ENCODE results near the gene CENPU.

CENPU gene, protein sequence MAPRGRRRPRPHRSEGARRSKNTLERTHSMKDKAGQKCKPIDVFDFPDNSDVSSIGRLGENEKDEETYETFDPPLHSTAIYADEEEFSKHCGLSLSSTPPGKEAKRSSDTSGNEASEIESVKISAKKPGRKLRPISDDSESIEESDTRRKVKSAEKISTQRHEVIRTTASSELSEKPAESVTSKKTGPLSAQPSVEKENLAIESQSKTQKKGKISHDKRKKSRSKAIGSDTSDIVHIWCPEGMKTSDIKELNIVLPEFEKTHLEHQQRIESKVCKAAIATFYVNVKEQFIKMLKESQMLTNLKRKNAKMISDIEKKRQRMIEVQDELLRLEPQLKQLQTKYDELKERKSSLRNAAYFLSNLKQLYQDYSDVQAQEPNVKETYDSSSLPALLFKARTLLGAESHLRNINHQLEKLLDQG

GRCh38 chr4:184733654-184734524, at the start of gene CENPU:
TSS of gene CENPU (minus strand) at chr4:184734096. CDS start at chr4:184734062, 34 bp downstream.
- H3K27ac ChIP-seq (ENCODE audit: extremely low read depth, low read depth, low read length), result peak within 1 kb of the TSS; percentile 93
- ChIA-PET POLR2A (interaction anchor here (0.5 to 2.8 kb wide), 22 partner anchors 11 to 470 kb away, joined by 3 to 24 read pairs (median 4); partner anchors contain the start of genes CASP3, IRF2, PRIMPOL and SLC25A4), CTCF (interaction anchor here (0.5 to 1.8 kb wide), 5 partner anchors 8 to 362 kb away, joined by 3 to 9 read pairs (median 4); no protein-coding TSS in a partner anchor)
- peaks cover 0 to 25% of the 10 kb centered on the region in 2 experiments; a peak in 2 of 3 replicates for H3K36me3 ChIP-seq (ENCODE audit: control insufficient read depth in 2 of 2, insufficient read depth in 1 of 2, low read length in 2 of 2)
- peak within 1 kb of the TSS; percentile 82 for H3K4me3 ChIP-seq (ENCODE audit: low read depth, low read length)
- H3K9me3 ChIP-seq (ENCODE audit: control insufficient read depth, insufficient read depth, low read depth, low read length), result no peaks in the 10 kb centered on the region
- 0 out of 2 replicates have a peak, but pooled peaks cover 2% of the 10 kb centered on the region for H3K4me1 ChIP-seq (ENCODE audit: control insufficient read depth, insufficient read depth, low read length)
- TF ChIP-seq ZNF660 (tag by site-specific recombination; IDR thresholded peaks at IDR 0.05) (peak; percentile 98), GFI1B (tag by site-specific recombination; IDR thresholded peaks at IDR 0.05) (no peak), ZNF423 (tag by site-specific recombination; IDR thresholded peaks at IDR 0.05) (no peak), KLF9 (tag by site-specific recombination; IDR thresholded peaks at IDR 0.05; ENCODE audit: low read depth) (peak; percentile 43; the same call in 1 of the 2 replicates), SP3 (tag by site-specific recombination; IDR thresholded peaks at IDR 0.05) (peak; percentile 98), ZNF791 (tag by site-specific recombination; IDR thresholded peaks at IDR 0.05) (no peak), SP2 (tag by site-specific recombination; IDR thresholded peaks at IDR 0.05) (peak; percentile 92), ZNF157 (tag by site-specific recombination; IDR thresholded peaks at IDR 0.05) (no peak), SCRT1 (tag by site-specific recombination; IDR thresholded peaks at IDR 0.05; ENCODE audit: borderline replicate concordance) (no peak), ZNF239 (tag by site-specific recombination; IDR thresholded peaks at IDR 0.05) (no peak), ZNF302 (tag by site-specific recombination; IDR thresholded peaks at IDR 0.05; ENCODE audit: low read depth) (no peak), ZNF600 (tag by site-specific recombination; IDR thresholded peaks at IDR 0.05) (peak; percentile 68), GLIS1 (tag by site-specific recombination; IDR thresholded peaks at IDR 0.05) (peak; percentile 56; the same call in 1 of the 2 replicates), ELK4 (IDR thresholded peaks at IDR 0.05; ENCODE audit: borderline replicate concordance, low read depth, low read length) (no peak), ZFP69B (tag by site-specific recombination; IDR thresholded peaks at IDR 0.05) (peak; percentile 97), ZNF785 (tag by site-specific recombination; IDR thresholded peaks at IDR 0.05) (peak; percentile 79; the same call in 1 of the 2 replicates), CTCF (tag by site-specific recombination; IDR thresholded peaks at IDR 0.05) (0 out of 2 replicates have a peak, but pooled peaks have one; percentile 22), ZNF792 (tag by site-specific recombination; IDR thresholded peaks at IDR 0.05) (no peak), ZNF843 (tag by site-specific recombination; IDR thresholded peaks at IDR 0.05) (peak; percentile 83), ZNF629 (tag by site-specific recombination; IDR thresholded peaks at IDR 0.05) (peak; percentile 83), ZNF692 (tag by site-specific recombination; IDR thresholded peaks at IDR 0.05) (peak; percentile 98), ZNF114 (tag by site-specific recombination; IDR thresholded peaks at IDR 0.05) (no peak), ZNF707 (tag by site-specific recombination; IDR thresholded peaks at IDR 0.05) (no peak)
- TF ChIP-seq, protein P1, sequence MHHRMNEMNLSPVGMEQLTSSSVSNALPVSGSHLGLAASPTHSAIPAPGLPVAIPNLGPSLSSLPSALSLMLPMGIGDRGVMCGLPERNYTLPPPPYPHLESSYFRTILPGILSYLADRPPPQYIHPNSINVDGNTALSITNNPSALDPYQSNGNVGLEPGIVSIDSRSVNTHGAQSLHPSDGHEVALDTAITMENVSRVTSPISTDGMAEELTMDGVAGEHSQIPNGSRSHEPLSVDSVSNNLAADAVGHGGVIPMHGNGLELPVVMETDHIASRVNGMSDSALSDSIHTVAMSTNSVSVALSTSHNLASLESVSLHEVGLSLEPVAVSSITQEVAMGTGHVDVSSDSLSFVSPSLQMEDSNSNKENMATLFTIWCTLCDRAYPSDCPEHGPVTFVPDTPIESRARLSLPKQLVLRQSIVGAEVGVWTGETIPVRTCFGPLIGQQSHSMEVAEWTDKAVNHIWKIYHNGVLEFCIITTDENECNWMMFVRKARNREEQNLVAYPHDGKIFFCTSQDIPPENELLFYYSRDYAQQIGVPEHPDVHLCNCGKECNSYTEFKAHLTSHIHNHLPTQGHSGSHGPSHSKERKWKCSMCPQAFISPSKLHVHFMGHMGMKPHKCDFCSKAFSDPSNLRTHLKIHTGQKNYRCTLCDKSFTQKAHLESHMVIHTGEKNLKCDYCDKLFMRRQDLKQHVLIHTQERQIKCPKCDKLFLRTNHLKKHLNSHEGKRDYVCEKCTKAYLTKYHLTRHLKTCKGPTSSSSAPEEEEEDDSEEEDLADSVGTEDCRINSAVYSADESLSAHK (tag by site-specific recombination; IDR thresholded peaks at IDR 0.05), result peak; percentile 27; the same call in 1 of the 2 replicates
- TF ChIP-seq, protein P2, sequence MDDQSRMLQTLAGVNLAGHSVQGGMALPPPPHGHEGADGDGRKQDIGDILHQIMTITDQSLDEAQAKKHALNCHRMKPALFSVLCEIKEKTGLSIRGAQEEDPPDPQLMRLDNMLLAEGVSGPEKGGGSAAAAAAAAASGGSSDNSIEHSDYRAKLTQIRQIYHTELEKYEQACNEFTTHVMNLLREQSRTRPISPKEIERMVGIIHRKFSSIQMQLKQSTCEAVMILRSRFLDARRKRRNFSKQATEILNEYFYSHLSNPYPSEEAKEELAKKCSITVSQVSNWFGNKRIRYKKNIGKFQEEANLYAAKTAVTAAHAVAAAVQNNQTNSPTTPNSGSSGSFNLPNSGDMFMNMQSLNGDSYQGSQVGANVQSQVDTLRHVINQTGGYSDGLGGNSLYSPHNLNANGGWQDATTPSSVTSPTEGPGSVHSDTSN (CRISPR knock-in tag; IDR thresholded peaks at IDR 0.05), result 0 out of 2 replicates have a peak, but pooled peaks have one; percentile 87
- TF ChIP-seq, protein P3, sequence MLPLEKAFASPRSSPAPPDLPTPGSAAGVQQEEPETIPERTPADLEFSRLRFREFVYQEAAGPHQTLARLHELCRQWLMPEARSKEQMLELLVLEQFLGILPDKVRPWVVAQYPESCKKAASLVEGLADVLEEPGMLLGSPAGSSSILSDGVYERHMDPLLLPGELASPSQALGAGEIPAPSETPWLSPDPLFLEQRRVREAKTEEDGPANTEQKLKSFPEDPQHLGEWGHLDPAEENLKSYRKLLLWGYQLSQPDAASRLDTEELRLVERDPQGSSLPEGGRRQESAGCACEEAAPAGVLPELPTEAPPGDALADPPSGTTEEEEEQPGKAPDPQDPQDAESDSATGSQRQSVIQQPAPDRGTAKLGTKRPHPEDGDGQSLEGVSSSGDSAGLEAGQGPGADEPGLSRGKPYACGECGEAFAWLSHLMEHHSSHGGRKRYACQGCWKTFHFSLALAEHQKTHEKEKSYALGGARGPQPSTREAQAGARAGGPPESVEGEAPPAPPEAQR (tag by site-specific recombination; IDR thresholded peaks at IDR 0.05), result peak; percentile 92; the same call in 1 of the 2 replicates

Data from HEK293 (cell line).